NCI-H2107 treated with DMSO at 0.1 percent for 48 hours (cell line): Measurements from ENCODE around the gene FAM131A.
A peak's percentile ranks its signal among the peaks of the same experiment; 100 is the strongest.

ENCODE experiments used
- DNase-seq: peaks from one replicate; lab custom pipeline; 2025; ENCODE audit not compliant: unreplicated experiment; lab: John Stamatoyannopoulos, UW

Gene FAM131A

GRCh38 chr3:184355261-184356040 lies 18.1 kb downstream of the FAM131A start:
- no peak for DNase-seq

- DNase-seq: no peak
Observed at GRCh38 chr3:184357248-184358123, 20.1 kb downstream of the FAM131A start.

- no peak for DNase-seq
Observed at GRCh38 chr3:184358124-184358767, 20.8 kb downstream of the FAM131A start.

DNA sequence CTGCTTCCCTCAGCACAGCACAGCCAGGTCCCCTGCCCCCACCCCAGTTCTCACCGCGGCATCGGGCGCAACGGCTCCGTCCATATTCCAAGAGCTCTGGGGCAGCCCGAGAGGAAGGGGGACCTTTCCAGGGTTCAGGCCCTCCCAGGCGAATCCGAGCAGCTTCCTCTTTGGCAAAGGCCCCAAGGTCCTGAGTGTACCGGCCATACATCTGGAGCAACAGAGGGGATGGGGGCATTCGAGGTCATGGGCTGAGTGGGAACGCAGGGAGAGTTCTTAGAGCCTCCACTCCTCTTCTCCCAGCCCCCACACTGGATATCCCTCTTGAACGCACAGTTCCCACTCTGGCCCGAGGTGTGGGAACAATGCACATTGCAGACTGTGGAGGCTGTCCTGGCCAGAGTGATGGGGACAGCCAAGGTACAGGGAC lies 21.5 kb downstream of the FAM131A start:
- no peak for DNase-seq

DNA sequence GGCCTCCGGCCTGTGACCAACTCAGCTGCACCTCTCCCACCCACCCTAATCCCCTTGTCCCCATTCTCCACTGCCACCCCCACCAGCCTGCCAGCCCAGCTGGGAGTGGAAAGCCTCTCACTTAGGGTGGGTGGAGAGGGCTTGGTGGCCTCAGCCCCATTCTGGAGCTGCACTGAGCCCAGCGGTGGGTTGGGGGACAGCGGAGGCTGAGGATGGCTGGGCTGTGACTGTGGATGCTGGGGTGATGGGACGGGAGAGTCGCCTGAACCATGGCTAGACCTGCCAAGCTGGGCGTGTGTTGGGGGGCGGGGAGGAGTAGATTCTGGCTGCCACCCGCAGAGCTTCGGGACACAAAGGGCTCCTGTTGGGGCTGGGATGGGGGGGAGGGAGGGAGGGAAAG lies 22.2 kb downstream of the FAM131A start:
- no peak for DNase-seq

DNA sequence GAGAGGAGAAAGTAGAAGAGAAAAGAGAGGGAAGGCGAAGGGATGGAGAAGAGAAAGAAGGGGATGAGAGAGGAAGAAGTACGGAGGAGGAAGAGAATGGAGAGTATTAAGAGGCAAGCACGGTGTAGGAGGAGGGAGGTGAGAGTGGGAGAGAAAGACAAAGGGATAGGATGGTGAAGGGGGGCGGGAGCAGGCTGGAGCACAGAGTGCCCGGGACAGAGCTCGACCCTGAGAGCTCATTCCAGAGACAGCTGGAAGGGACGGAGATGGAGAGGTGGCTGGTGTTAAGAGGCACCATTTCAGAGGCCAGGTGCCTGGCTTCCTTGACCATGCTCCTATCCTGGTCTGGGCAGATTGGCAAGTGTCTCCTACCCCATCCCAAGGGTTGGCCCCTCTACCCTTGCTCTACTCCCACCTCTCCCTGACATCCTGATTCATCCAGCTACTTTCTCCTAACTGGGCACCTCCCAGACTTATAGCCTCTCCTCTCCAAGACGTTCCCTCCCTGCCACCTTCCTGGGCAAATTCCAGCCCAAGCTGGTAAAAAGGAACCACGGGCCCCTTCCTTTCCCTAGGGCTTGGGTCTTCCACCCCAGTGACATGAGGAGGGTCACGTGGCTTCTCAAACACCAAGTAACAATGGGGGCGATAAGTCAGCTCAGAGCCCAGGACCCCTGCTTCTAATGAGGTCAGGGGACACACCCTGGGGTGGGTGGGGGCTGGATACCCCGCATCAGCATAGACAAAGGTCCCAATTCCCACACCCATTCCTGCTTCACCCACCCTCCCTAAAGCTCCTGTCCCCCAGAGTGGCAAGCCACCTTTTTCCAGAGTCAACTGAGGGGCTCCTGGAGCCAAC lies 22.9 kb downstream of the FAM131A start:
- no peak for DNase-seq

DNA sequence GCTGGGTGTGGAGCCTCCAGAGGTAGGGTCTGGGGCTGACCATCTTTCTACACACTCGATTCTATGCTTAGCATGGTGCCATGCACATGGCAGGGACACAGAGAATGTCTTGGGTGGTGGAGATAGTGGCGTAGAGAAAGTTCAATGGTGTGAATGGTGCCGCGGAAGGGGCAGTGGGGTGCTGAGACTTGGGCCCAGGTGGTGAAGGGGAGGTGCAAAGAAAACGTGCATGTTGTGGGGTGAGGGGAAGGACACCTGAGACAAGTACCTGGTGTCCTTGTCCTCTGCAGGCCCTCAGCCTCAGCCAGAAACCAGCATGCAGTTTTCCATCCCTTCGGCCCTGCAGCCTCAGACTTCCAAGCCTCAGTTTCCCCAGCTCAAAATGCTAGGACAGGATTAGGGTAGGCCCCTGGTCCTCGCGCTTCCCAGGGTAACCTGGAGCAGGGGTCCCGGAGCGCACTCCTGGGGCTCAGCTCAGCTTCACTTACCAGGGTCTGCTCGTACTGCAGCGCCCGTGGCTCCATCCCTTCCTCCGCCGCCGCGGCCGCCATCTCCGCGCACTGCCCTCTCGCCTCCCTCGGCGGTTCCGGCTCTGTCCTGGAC lies 23.6 kb downstream of the FAM131A start:
- DNase-seq: no peak

- no peak for DNase-seq
Observed at GRCh38 chr3:184361532-184361931, 24.1 kb downstream of the FAM131A start, which contains the start of the genes CLCN2 and POLR2H. CLCN2 (minus strand) TSS chr3:184361605; CDS start chr3:184361479, 126 bp downstream. POLR2H (plus strand) TSS chr3:184361710; CDS start chr3:184363493, 1,783 bp downstream.

DNA sequence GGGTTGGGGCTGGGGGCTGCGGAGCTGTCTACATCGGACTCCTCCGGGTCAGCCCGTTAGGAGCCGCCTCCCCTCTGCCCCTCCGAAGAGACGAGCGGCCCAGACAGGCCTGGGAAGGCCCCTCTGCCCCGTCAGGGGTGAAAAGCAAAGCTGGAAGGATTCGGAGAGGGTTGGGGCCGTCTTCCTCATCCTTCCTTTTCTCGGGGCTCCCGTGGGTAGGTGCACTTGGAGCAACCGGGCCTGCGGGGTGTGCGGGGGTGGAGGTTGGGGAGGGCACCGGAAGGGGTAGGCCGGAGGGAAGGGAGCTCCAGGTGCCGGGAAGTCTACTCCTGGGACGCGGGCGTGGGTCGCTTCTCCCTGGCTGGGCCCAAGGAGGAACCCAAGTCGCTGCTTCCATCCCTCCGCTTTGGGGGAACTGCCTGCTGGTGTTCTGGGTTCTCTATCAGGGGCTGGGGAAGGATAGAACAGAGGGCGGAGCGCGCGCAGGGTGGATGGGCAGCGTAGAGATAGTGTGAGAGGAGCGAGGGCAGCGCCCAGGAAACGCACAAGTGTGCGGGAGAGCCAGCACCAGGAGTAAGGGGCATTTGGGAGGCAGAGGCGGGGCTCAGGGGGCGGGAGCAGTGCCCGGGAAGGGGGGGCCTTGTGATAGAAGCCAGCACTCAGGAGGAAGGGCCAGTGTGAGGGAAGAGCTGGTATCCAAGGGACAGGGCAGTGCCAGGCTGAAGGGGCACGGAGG lies 24.7 kb downstream of the FAM131A start:
- DNase-seq: peak; percentile 82

DNA sequence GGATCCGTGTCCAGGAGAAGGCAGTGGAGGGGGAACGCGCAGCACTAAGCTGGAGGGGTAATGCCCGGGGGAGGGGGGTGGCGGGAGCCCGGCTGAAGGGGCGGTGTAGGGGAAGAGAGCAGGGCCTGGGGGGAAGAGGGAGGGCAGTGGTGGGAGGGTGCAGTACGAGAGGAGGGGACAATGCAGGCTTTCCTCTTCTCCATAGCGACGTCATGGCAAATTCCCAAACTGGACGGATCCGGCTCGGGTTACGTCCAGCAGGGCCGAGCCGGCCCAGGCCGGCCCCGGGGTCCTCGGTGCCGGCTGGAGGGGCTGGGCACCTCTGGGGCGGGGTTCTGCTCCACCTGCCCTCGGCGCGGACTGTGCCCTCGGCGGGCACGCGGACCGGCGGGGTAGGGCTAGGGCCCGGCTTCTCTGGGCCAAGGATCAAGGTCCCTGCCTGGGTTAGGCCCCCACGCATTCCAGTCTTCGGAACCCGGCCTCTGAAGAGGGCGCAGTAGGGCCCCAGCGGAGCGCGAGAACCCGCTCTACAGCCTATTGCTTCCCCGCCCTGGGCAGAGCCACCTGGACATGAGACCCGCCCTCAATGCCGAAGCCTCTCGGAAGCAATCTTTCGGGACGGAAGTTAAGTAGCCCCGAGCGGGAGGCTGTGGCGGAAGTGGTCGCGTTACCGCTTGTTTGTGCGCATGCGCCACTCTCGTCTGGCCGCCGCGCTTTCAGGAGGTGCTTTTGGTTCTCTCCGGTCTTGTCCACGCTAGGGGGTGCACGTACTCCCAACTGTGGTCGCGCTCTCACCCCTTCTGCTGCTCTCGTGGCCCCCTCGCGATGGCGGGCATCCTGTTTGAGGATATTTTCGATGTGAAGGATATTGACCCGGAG lies 25.5 kb downstream of the FAM131A start:
- DNase-seq: peak; percentile 100

DNA sequence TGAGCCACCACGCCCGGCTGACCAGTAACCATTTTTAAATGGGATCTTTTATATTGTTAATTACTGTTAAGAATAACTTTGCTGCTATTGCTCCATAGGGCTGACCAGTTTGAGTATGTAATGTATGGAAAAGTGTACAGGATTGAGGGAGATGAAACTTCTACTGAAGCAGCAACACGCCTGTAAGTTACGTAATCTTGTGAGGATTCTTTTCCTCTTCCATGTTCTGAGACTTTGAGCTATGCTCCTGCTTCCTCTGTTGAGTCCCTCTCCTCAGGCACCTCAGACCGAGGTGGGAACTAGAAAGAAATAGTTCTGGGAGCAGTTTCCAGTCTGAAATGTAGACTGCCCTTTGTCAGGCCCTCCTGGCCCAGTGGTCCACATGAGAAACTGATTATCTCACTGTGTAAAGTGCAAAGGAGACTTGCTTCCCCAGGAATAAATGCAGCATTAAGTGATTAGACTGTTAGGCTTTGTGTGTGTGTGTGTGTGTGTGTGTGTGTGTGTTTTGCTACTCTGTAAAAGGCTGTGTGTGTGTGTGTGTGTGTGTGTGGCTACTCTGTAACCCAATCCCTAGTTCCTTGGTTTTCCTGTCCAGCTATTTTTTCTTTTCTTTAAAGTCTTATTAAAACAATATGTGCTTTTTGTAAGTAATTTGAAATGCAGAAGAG lies 29.4 kb downstream of the FAM131A start:
- no peak for DNase-seq

DNA sequence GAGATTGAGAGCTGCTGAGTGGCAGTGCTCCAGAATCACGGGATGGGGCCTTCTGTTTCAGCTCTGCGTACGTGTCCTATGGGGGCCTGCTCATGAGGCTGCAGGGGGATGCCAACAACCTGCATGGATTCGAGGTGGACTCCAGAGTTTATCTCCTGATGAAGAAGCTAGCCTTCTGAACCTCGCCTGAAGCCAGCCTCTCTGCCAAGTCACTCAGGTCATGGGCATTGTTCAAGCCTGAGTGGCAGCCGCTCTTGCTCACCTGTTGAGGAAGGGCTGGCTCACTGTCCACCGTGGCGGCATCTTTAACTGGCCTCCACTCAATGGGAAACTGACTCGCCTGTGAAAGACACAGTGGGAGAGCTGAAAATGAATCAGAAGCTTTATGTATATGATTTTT lies 30.7 kb downstream of the FAM131A start:
- no peak for DNase-seq

GRCh38 chr3:184368586-184369183 lies 31.3 kb downstream of the FAM131A start:
- no peak for DNase-seq

DNA sequence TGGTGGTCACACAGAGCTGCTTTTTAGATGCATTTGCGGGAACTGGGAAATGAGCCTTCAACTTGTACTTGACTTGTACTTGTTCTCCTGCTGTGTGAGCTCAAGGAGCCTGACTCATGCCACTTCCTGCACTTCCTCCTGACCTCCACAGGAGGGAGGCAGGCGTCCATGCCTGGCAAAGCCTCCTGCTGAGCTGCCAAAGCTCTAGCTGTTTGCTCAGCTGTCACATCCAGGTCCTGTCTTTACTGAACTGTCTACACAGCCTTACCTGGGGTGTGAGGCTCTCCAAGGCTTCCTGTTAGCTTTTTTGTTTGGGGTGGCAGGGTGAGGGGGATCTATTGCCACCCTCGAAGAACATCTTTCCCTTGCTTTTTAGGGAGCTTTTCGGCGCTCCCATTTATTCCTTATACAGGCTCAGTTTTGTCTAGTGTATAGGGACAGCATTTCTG lies 34.2 kb downstream of the FAM131A start:
- DNase-seq: peak; percentile 97

DNA sequence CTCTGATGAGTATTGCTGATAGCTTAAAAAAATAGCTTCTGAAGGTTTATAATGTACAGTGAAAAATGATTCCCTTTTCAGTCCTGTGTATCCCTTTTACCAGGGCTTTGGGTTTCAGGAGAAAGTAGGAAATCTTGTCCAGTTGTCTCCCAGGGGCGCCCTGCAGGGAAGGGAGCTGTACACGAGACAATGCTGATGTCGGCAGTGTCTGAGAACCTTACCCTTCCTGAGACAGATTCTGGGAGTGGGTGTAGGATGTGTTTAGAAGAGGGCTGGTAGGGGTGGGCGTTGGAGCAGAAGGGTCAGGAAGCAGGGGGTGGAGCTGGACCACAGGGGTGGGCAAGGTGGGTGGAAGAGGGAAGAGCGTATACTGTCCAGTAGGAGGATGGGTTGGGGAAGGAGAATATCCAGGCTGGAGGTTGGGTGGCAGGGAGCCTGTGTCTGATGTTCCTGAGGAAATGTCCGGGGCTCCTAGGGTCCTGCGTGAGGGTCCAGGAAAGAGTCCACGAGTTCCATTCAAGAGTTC lies 35.0 kb downstream of the FAM131A start:
- DNase-seq: no peak

DNA sequence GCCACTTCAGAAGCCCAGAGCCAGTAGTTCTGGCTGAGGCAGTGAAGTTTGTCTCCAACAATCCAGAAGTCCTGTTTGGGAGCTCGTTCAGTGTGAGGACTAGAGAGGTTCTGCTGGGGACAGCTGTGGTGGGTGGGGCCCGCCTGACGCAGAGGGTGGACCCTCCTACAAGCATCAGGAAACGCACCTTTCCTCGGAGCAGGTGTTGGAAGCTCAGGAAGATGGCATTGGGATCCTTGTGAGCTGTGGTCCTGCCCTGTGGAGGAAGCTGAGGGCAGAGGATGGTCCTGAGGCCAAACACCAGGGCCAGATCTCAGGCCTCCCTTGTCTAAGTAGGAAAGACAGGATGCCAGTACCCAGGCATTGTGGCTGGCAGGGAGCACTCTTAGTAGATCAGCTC lies 35.5 kb downstream of the FAM131A start:
- no peak for DNase-seq

DNA sequence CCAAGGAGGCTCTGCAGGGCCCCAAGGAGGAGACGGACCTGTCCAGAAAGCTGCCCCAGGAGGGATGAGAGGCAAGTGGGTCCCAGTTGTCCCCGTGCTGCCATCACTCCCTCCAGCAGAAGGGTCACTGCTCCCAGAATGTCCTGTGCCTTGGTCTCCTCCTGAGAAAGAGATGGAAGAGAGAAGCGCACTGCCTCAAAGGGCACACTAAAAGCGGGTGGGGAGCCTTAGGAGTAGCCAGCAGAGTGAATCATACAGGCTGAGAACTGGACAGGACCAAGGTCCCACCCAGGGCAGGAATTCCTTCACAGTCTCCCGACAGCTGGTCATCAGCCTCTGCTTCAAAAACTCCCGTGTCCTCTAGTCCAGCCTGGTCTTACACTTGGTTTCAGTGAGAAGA lies 36.0 kb downstream of the FAM131A start:
- DNase-seq: no peak
